BE2C (cell line): ENCODE measurements around the gene SNX32.

ENCODE experiments used
- DNase-seq: peaks from one replicate; pipeline ENCODE4 v3.0.0-alpha.2; 2020
- H3K27me3 ChIP-seq: fragments of 250-450 bp; sonication (Bioruptor Pico); 2 replicates; pipeline ENCODE4 v1.5.1; 2020; ENCODE audit warnings: mild to moderate bottlenecking
- H3K36me3 ChIP-seq: fragments of 250-450 bp; sonication (Bioruptor Pico); 2 replicates; pipeline ENCODE4 v1.5.1; 2020; ENCODE audit warnings: mild to moderate bottlenecking
- H3K4me1 ChIP-seq: fragments of 250-450 bp; sonication (Bioruptor Pico); 2 replicates; pipeline ENCODE4 v1.5.1; 2020
- H3K4me3 ChIP-seq: 2 replicates; pipeline ENCODE4 v1.5.1; 2011; ENCODE audit warnings: low read depth, low read length
- H3K9me3 ChIP-seq: fragments of 250-450 bp; sonication (Bioruptor Pico); 2 replicates; pipeline ENCODE4 v1.5.1; 2020
- CTCF ChIP-seq: IDR thresholded peaks from 2 replicates; pipeline ENCODE4 v1.5.1; 2012; ENCODE audit warnings: mild to moderate bottlenecking, low read depth, low read length

Gene SNX32

GRCh38 chr11:65797711-65798110 lies 36.1 kb upstream of the SNX32 start:
- no peak overlapping the region for H3K4me3 ChIP-seq
- H3K9me3 ChIP-seq, result no peaks in the 10 kb centered on the region
- H3K4me1 ChIP-seq, result no peaks in the 10 kb centered on the region
- peaks cover 56% of the 10 kb centered on the region for H3K27me3 ChIP-seq
- TF ChIP-seq CTCF, result no peak
- DNase-seq, result no peak
- H3K36me3 ChIP-seq, result no peaks in the 10 kb centered on the region

DNA sequence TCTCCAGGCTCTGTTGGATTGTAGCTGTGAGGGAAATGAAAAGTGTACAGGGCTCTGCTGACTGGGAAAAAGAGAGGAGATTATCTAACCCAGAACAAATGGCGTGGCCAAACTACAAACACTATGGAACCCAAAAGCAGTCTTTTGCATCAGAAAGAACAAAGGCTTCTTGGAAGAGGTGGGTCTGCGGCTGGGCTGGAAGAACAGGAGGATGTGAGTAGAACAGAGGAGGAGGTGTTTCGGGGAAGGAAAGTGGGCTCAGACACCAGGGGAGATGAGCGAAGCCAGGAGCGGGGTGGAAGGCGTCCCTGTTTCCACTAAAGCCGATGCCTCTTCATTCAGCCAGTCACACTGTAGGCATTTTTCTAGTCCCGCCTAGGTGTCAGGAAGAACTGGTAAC lies 34.9 kb upstream of the SNX32 start:
- no peaks in the 10 kb centered on the region for H3K36me3 ChIP-seq
- peaks cover 61% of the 10 kb centered on the region for H3K27me3 ChIP-seq

GRCh38 chr11:65801153-65801987 lies 32.4 kb upstream of the SNX32 start:
- no peak overlapping the region for H3K4me3 ChIP-seq
- no peak for TF ChIP-seq CTCF
- H3K36me3 ChIP-seq, result no peaks in the 10 kb centered on the region
- no peaks in the 10 kb centered on the region for H3K9me3 ChIP-seq
- no peaks in the 10 kb centered on the region for H3K4me1 ChIP-seq
- peaks cover 76% of the 10 kb centered on the region for H3K27me3 ChIP-seq
- no peak for DNase-seq

More for the DNA sequence above, 34.9 kb upstream of the SNX32 start:
- no peak overlapping the region for H3K4me3 ChIP-seq
- no peaks in the 10 kb centered on the region for H3K4me1 ChIP-seq
- H3K9me3 ChIP-seq, result no peaks in the 10 kb centered on the region
- TF ChIP-seq CTCF, result no peak
- no peak for DNase-seq

GRCh38 chr11:65802841-65803240 lies 30.9 kb upstream of the SNX32 start:
- no peaks in the 10 kb centered on the region for H3K4me1 ChIP-seq
- DNase-seq, result no peak

GRCh38 chr11:65803797-65804492 lies 29.8 kb upstream of the SNX32 start:
- no peak for TF ChIP-seq CTCF
- peaks cover 87% of the 10 kb centered on the region for H3K27me3 ChIP-seq
- H3K4me3 ChIP-seq, result no peak overlapping the region
- no peaks in the 10 kb centered on the region for H3K36me3 ChIP-seq
- no peak for DNase-seq
- no peaks in the 10 kb centered on the region for H3K9me3 ChIP-seq
- H3K4me1 ChIP-seq, result no peaks in the 10 kb centered on the region

More at GRCh38 chr11:65802841-65803240, 30.9 kb upstream of the SNX32 start:
- Histone ChIP-seq H3K4me3 (no peak overlapping the region), H3K27me3 (peaks cover 86% of the 10 kb centered on the region), H3K36me3 (no peaks in the 10 kb centered on the region), H3K9me3 (no peaks in the 10 kb centered on the region)
- TF ChIP-seq CTCF, result no peak

GRCh38 chr11:65806979-65807378 lies 26.8 kb upstream of the SNX32 start:
- Histone ChIP-seq H3K4me1 (no peaks in the 10 kb centered on the region), H3K4me3 (no peak overlapping the region), H3K27me3 (peaks cover 85% of the 10 kb centered on the region), H3K36me3 (no peaks in the 10 kb centered on the region), H3K9me3 (no peaks in the 10 kb centered on the region)
- no peak for TF ChIP-seq CTCF
- no peak for DNase-seq
